CD4-positive, alpha-beta T cell (primary cell): Measurements from ENCODE around the gene RGS12. TPM values are rescaled to one million over a fixed set of nuclear protein-coding genes. Genes with fewer than 3 reads are reported as not detected.

Source experiments
- ATAC-seq: fragments of 200-7000 bp; cut with Tn5 transposase; one replicate; pipeline ENCODE4 v1.10.0; 2022; ENCODE audit warnings: mild to moderate bottlenecking; ENCODE audit not compliant: poor library complexity
- CTCF ChIA-PET: fragments of 350-600 bp; sonication (Branson Sonifier 250); formaldehyde crosslinking; loops from one replicate; lab custom pipeline; 2021; ENCODE audit warnings: antibody characterized with exemption, inconsistent platforms; lab: Charles Lee
- POLR2A ChIA-PET: fragments of 350-600 bp; sonication (Branson Sonifier 250); formaldehyde crosslinking; loops from one replicate; lab custom pipeline; 2021; ENCODE audit warnings: antibody characterized with exemption, inconsistent platforms; lab: Charles Lee
- DNase-seq, 14 experiments: peaks; one replicate each; pipeline ENCODE4 v3.0.0-alpha.2; 2013 to 2020; ENCODE audit warnings: mixed read lengths in 2 of 14
- H3K27ac ChIP-seq, 2 donors: one replicate each; pipeline versions ENCODE4 v1.5.1 to v1.7.0; 2013; ENCODE audit warnings: low read length in 2 of 2, low read depth in 1 of 2, mild to moderate bottlenecking in 1 of 2
- H3K27me3 ChIP-seq, 2 experiments: 1 replicate in 1 of 2; 2 replicates in 1 of 2; pipeline versions ENCODE4 v1.6.1 to v1.7.0; 2013; ENCODE audit warnings: low read length in 2 of 2, control low read depth in 1 of 2, mild to moderate bottlenecking in 1 of 2, moderate library complexity in 1 of 2; ENCODE audit not compliant: insufficient read depth in 2 of 2, control insufficient read depth in 1 of 2
- H3K36me3 ChIP-seq: one replicate; pipeline ENCODE4 v1.6.1; 2013; ENCODE audit warnings: low read length, control low read depth; ENCODE audit not compliant: insufficient read depth
- H3K4me1 ChIP-seq: one replicate; pipeline ENCODE4 v1.6.1; 2013; ENCODE audit warnings: low read length, control low read depth; ENCODE audit not compliant: insufficient read depth
- H3K4me3 ChIP-seq: one replicate; pipeline ENCODE4 v1.5.1; 2013; ENCODE audit warnings: mild to moderate bottlenecking, low read length, moderate library complexity
- H3K9me3 ChIP-seq, 2 experiments: 1 replicate in 1 of 2; 2 replicates in 1 of 2; pipeline versions ENCODE4 v1.6.1 to v1.7.0; 2013; ENCODE audit warnings: low read length in 2 of 2, mild to moderate bottlenecking in 2 of 2, control low read depth in 1 of 2, moderate library complexity in 1 of 2; ENCODE audit not compliant: control insufficient read depth in 1 of 2, insufficient read depth in 1 of 2
- H3K27ac Mint-ChIP-seq: one replicate; pipeline ENCODE4 v1.8.0; 2020; ENCODE audit warnings: mixed read lengths
- H3K27me3 Mint-ChIP-seq: one replicate; pipeline ENCODE4 v1.8.0; 2021; ENCODE audit warnings: mixed read lengths
- H3K36me3 Mint-ChIP-seq: one replicate; pipeline ENCODE4 v1.8.0; 2021; ENCODE audit warnings: low read depth, mixed read lengths
- H3K4me1 Mint-ChIP-seq: one replicate; pipeline ENCODE4 v1.8.0; 2021; ENCODE audit warnings: low read depth, mixed read lengths
- H3K4me3 Mint-ChIP-seq: one replicate; pipeline ENCODE4 v1.8.0; 2020; ENCODE audit warnings: mild to moderate bottlenecking, mixed read lengths
- H3K9me3 Mint-ChIP-seq: one replicate; pipeline ENCODE4 v1.8.0; 2020; ENCODE audit warnings: mixed read lengths
- intact Hi-C, 2 experiments: fragments of 100-400 bp; cut with DNase I in 1 of 2; cut with micrococcal nuclease in 1 of 2; formaldehyde crosslinking; loops; one replicate each; pipeline versions ENCODE4 v1.15.1 to v1.9.0; 2023 to 2025; cut with DNase I, micrococcal nuclease
- total RNA-seq, 174 experiments: library from RNA in 2 of 174; stranded (reverse) in 2 of 174; gene quantifications; one replicate each; pipeline ENCODE4 v1.2.3 and lab custom pipeline; 2021 to 2026
- TF ChIP-seq, protein P1 (sequence below): fragments of 200-600 bp; IDR thresholded peaks from one replicate; pipeline ENCODE4 v1.8.0; 2022; ENCODE audit warnings: antibody characterized with exemption, mild to moderate bottlenecking

Gene RGS12
- total RNA-seq, 2 experiments from 2014 or later, result 14.1 to 16.9 TPM

DNA sequence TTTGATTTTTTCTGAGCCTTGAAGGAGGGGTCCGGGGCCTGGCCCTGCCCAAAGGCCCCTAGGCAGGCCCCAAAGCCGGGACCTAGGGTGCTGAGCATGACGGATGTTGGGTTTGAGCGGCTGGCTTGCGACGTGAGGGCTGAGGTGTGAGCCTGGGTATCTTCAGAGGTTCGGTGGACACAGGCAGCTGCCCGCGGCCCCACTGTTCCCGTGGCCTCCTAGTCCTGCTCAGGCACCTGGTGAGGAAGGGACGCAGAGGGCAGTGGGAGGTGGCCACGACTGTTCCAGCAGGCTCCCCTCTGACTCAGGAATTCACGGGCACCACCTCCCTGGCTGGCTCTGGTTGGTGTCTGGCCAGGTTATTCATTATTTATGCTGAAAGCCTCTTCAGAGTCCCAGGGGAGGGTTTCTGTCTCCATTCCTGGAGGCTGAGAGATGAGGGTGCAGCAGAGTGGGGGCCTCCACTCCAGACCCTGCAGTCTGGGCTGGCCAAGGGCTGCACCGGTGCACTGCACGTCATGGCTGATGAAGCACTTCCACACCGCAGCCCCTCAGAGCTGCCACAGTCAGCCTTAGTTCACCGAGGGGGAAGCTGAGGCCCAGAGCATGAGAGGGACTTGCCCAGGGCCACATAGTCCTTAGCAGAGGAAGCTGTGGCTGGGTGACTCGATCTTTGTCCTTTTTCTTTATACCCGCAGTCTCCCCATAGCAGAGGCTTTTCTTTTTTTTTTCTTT lies 41.7 kb upstream of the RGS12 start:
- no peak for DNase-seq
- H3K4me1 Mint-ChIP-seq, result no peaks in the 10 kb centered on the region
- ATAC-seq, result no peak
- intact Hi-C loops, result no loop called here
- H3K27me3 Mint-ChIP-seq, result no peaks in the 10 kb centered on the region
- H3K9me3 Mint-ChIP-seq, result no peaks in the 10 kb centered on the region
- no peak overlapping the region for H3K4me3 ChIP-seq
- POLR2A ChIA-PET, result no interaction called here
- TF ChIP-seq, protein P1, sequence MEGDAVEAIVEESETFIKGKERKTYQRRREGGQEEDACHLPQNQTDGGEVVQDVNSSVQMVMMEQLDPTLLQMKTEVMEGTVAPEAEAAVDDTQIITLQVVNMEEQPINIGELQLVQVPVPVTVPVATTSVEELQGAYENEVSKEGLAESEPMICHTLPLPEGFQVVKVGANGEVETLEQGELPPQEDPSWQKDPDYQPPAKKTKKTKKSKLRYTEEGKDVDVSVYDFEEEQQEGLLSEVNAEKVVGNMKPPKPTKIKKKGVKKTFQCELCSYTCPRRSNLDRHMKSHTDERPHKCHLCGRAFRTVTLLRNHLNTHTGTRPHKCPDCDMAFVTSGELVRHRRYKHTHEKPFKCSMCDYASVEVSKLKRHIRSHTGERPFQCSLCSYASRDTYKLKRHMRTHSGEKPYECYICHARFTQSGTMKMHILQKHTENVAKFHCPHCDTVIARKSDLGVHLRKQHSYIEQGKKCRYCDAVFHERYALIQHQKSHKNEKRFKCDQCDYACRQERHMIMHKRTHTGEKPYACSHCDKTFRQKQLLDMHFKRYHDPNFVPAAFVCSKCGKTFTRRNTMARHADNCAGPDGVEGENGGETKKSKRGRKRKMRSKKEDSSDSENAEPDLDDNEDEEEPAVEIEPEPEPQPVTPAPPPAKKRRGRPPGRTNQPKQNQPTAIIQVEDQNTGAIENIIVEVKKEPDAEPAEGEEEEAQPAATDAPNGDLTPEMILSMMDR, result no peak
- H3K36me3 Mint-ChIP-seq, result peaks cover under 1% of the 10 kb centered on the region
- H3K27me3 ChIP-seq, result no peaks in the 10 kb centered on the region
- H3K4me1 ChIP-seq, result no peaks in the 10 kb centered on the region
- no peak overlapping the region for H3K4me3 Mint-ChIP-seq
- H3K27ac ChIP-seq, result no peak overlapping the region
- CTCF ChIA-PET, result no interaction called here
- no peaks in the 10 kb centered on the region for H3K9me3 ChIP-seq
- no peaks in the 10 kb centered on the region for H3K36me3 ChIP-seq
- H3K27ac Mint-ChIP-seq, result no peak overlapping the region

DNA sequence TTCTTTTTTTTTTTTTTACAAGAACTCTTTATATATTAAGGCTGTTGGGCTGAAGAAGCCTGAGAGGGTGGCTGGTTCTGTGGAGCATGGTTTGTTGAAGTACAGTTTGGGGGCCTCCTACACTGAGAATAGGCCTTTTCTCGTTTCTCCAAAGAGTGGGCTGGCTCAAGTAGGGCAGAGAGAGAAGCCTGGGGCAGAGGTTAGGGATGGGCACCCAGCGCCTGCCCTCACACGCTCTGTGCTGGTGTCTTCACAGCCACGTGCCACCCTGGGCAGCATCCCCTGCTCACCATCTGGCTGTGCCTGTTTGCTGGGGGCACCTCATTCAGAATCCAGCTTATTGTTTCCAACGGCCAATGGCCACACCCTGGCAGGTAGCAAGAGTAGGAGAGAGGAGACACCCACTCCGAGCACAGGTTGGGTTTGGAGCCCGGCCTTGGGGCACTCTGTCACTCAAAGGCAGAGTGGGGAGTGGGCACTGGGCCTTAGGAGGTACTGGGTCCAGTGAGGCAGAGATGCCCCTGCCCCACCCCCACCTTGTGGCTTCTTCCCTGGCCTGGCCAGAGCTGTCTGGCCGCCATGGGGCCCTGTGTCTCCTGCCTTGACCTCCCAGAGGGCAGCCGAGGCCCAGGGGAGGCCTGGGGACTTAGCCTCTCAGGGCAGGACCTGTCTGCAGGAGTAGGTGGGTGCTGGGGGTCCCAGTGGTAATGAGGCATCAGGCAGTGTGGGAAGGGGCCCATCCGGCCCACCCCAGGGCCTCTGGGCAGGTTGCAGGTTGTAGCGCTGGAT lies 40.9 kb upstream of the RGS12 start:
- ChIA-PET POLR2A (no interaction called here), CTCF (no interaction called here)
- H3K27me3 Mint-ChIP-seq, result no peaks in the 10 kb centered on the region
- DNase-seq (no peak), ATAC-seq (no peak)
- H3K36me3 ChIP-seq, result no peaks in the 10 kb centered on the region
- H3K27ac Mint-ChIP-seq, result no peak overlapping the region
- no peaks in the 10 kb centered on the region for H3K9me3 Mint-ChIP-seq
- no peaks in the 10 kb centered on the region for H3K4me1 Mint-ChIP-seq
- no peak overlapping the region for H3K27ac ChIP-seq
- H3K27me3 ChIP-seq, result no peaks in the 10 kb centered on the region
- H3K36me3 Mint-ChIP-seq, result peaks cover 7% of the 10 kb centered on the region
- H3K9me3 ChIP-seq, result no peaks in the 10 kb centered on the region
- TF ChIP-seq, protein P1, result no peak
- H3K4me3 Mint-ChIP-seq, result no peak overlapping the region
- H3K4me1 ChIP-seq, result no peaks in the 10 kb centered on the region
- no peak overlapping the region for H3K4me3 ChIP-seq
- intact Hi-C loops, result no loop called here

DNA sequence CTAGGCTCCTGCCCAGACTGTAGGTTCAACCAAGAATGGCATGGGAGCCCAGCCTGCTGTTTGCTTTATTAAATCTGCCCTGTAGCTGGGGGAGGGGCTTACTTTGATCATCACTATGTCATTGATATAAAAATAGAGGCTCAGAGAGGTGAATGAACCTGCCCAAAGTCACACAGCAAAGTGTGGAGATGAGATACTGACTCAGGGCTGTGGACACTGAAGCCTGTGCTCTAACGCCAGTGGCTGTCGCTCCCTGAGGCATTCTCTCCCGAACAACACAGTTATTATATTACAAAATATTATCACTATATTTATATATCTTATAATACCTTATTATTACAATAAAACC lies 40.4 kb upstream of the RGS12 start:
- Histone ChIP-seq H3K27ac (no peak overlapping the region), H3K9me3 (no peaks in the 10 kb centered on the region), H3K36me3 (no peaks in the 10 kb centered on the region), H3K4me3 (no peak overlapping the region), H3K4me1 (no peaks in the 10 kb centered on the region), H3K27me3 (no peaks in the 10 kb centered on the region)
- ATAC-seq (no peak), DNase-seq (no peak)
- no peak overlapping the region for H3K4me3 Mint-ChIP-seq
- no peaks in the 10 kb centered on the region for H3K4me1 Mint-ChIP-seq
- no peaks in the 10 kb centered on the region for H3K9me3 Mint-ChIP-seq
- no peak overlapping the region for H3K27ac Mint-ChIP-seq
- no peaks in the 10 kb centered on the region for H3K27me3 Mint-ChIP-seq
- CTCF ChIA-PET, result no interaction called here
- POLR2A ChIA-PET, result no interaction called here
- TF ChIP-seq, protein P1, result no peak
- H3K36me3 Mint-ChIP-seq, result peaks cover 7% of the 10 kb centered on the region
- intact Hi-C loops, result no loop called here
